GM18907 (cell line): ENCODE results near the gene LINC00237.

ENCODE experiments used
- ATAC-seq: cut with Tn5 transposase; IDR thresholded peaks from one replicate; pipeline ENCODE4 v1.9.1; 2021; ENCODE audit warnings: mild to moderate bottlenecking, moderate library complexity; ENCODE audit not compliant: unreplicated experiment

Gene LINC00237

GRCh38 chr20:21052241-21052640, 53.9 kb downstream of the LINC00237 start:
- ATAC-seq, result no peak

GRCh38 chr20:21050710-21051109, 55.4 kb downstream of the LINC00237 start:
- no peak for ATAC-seq

- no peak for ATAC-seq
Observed at GRCh38 chr20:21049305-21049828, 56.8 kb downstream of the LINC00237 start.

- ATAC-seq, result no peak
Observed at GRCh38 chr20:21048841-21049273, 57.3 kb downstream of the LINC00237 start.

- ATAC-seq, result no peak
Observed at GRCh38 chr20:21047981-21048380, 58.2 kb downstream of the LINC00237 start.

GRCh38 chr20:21046413-21047070, 59.6 kb downstream of the LINC00237 start:
- no peak for ATAC-seq
